GM12878 (cell line): ENCODE measurements around the gene CHURC1.

ENCODE experiments used
- DPF2 ChIP-seq: fragments of 450-650 bp; IDR thresholded peaks from 2 replicates; pipeline ENCODE4 v1.6.1; 2017; ENCODE audit warnings: mild to moderate bottlenecking
- E2F4 ChIP-seq: IDR thresholded peaks from 2 replicates; pipeline ENCODE4 v1.6.1; 2012; ENCODE audit warnings: low read depth, low read length, improper control_type of control experiment
- GATAD2B ChIP-seq: fragments of 450-650 bp; conservative IDR thresholded peaks from 2 replicates; pipeline ENCODE4 v1.6.1; 2017; ENCODE audit warnings: low read depth, mild to moderate bottlenecking, moderate library complexity
- NFYB ChIP-seq: IDR thresholded peaks from 2 replicates; pipeline ENCODE4 v1.6.1; 2011; ENCODE audit warnings: low read depth, mild to moderate bottlenecking, low read length, improper control_type of control experiment, moderate library complexity; ENCODE audit not compliant: insufficient read depth
- SIX5 ChIP-seq: IDR thresholded peaks from 2 replicates; pipeline ENCODE4 v1.6.1; 2011; ENCODE audit warnings: mild to moderate bottlenecking, low read depth, low read length, moderate library complexity; ENCODE audit not compliant: severe bottlenecking
- TF ChIP-seq, protein P1 (sequence below): IDR thresholded peaks from 2 replicates; pipeline ENCODE4 v1.6.1; 2012; ENCODE audit warnings: low read depth, low read length, improper control_type of control experiment
- TF ChIP-seq, protein P2 (sequence below), 3 experiments: IDR thresholded peaks in 2 of 3; conservative IDR thresholded peaks in 1 of 3; 2 replicates each; pipeline ENCODE4 v1.5.1; 2011; ENCODE audit warnings: low read depth in 3 of 3, low read length in 3 of 3, mild to moderate bottlenecking in 3 of 3, control low read depth in 2 of 3, moderate library complexity in 2 of 3, inconsistent platforms in 1 of 3, mixed read lengths in 1 of 3; ENCODE audit not compliant: control insufficient read depth in 2 of 3, insufficient read depth in 1 of 3; ENCODE audit errors: extremely low read depth in 1 of 3

DNA sequence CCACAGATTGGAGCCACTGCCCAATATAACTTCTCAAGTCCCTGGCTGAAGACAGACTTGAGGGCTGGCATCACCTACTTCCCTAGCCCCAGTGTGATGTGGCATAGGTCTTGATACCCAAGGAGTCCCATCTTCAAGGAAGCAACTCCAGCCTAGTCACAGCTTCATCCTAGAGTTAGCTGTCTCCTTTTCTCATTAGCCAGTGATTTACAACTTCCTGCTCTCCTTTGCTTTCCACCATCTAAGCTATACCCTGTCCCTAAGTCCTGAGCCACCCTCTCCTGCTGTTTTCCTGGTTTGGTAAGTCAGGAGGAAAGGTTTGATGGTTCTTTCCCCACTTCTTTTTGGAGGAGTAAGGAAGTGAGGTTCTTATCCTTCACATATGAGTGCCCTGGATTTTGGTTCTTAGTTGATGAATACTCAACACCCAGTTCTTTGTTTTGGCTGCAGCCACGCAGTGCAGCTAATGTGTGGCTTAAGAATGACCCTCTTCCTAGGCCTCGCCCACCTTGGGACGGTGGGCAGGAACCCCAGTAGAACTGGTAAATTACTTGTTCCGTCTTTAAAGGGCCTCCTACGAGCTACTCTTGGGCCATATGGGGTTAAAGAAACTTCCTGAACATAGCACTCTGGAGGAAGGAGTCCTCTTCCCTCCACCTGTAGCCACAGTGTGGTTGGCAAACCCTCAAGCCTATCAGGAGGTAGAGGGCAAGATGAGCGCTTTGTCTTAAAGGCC is 32.2 kb downstream of the CHURC1 start:
- TF ChIP-seq, protein P1, sequence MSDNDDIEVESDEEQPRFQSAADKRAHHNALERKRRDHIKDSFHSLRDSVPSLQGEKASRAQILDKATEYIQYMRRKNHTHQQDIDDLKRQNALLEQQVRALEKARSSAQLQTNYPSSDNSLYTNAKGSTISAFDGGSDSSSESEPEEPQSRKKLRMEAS, result no peak
- TF ChIP-seq SIX5 (no peak), DPF2 (no peak), NFYB (no peak), GATAD2B (no peak), E2F4 (no peak)
- TF ChIP-seq, protein P2, sequence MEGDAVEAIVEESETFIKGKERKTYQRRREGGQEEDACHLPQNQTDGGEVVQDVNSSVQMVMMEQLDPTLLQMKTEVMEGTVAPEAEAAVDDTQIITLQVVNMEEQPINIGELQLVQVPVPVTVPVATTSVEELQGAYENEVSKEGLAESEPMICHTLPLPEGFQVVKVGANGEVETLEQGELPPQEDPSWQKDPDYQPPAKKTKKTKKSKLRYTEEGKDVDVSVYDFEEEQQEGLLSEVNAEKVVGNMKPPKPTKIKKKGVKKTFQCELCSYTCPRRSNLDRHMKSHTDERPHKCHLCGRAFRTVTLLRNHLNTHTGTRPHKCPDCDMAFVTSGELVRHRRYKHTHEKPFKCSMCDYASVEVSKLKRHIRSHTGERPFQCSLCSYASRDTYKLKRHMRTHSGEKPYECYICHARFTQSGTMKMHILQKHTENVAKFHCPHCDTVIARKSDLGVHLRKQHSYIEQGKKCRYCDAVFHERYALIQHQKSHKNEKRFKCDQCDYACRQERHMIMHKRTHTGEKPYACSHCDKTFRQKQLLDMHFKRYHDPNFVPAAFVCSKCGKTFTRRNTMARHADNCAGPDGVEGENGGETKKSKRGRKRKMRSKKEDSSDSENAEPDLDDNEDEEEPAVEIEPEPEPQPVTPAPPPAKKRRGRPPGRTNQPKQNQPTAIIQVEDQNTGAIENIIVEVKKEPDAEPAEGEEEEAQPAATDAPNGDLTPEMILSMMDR (IDR thresholded peaks at IDR 0.05 in 2 of 3, conservative IDR thresholded peaks at IDR 0.05 in 1 of 3; ENCODE audit: control insufficient read depth in 2 of 3, extremely low read depth in 1 of 3, insufficient read depth in 1 of 3, low read depth in 3 of 3, low read length in 3 of 3), result no peak
